ENCODE data around the gene DNM3. TPM values are rescaled to one million over a fixed set of nuclear protein-coding genes. Genes with fewer than 3 reads are reported as not detected.

The DNM3 gene
- total RNA-seq, 1 donor from 2014 or later: 2.7 TPM

DNA sequence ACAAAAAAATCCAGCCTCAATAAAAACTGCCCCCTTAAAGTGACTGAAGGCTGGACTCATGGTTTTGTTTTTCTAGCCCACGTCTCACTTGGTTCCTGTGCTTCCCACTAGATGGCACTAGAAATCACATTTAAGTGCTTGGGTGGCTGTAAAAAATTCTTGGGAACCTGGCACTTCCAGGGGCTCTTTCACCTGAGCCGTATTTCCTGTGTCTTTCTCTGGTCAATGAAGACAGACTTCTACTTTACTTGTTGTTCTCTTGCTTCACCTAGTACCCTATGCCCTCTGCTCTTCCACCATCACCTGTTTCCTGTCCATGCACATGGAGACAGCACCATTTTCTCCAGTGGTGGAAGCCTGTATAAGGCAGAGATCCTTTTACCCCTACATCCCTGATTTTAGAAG is 39.8 kb upstream of the DNM3 start:
- Histone ChIP-seq H3K4me3 (ENCODE audit: low read depth, low read length) (no peak overlapping the region), H3K27me3 (ENCODE audit: control insufficient read depth, insufficient read depth, low read length) (no peaks in the 10 kb centered on the region), H3K36me3 (ENCODE audit: control insufficient read depth, insufficient read depth, low read length) (no peaks in the 10 kb centered on the region)
- peak; percentile 14 for DNase-seq (ENCODE audit: low read depth)
- TF ChIP-seq, protein P1, sequence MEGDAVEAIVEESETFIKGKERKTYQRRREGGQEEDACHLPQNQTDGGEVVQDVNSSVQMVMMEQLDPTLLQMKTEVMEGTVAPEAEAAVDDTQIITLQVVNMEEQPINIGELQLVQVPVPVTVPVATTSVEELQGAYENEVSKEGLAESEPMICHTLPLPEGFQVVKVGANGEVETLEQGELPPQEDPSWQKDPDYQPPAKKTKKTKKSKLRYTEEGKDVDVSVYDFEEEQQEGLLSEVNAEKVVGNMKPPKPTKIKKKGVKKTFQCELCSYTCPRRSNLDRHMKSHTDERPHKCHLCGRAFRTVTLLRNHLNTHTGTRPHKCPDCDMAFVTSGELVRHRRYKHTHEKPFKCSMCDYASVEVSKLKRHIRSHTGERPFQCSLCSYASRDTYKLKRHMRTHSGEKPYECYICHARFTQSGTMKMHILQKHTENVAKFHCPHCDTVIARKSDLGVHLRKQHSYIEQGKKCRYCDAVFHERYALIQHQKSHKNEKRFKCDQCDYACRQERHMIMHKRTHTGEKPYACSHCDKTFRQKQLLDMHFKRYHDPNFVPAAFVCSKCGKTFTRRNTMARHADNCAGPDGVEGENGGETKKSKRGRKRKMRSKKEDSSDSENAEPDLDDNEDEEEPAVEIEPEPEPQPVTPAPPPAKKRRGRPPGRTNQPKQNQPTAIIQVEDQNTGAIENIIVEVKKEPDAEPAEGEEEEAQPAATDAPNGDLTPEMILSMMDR (IDR thresholded peaks at IDR 0.05; ENCODE audit: insufficient read depth, low read length, poor library complexity, severe bottlenecking): peak; percentile 76

GRCh38 chr1:171802207-171802606 is 39.1 kb upstream of the DNM3 start:
- Histone ChIP-seq H3K4me3 (ENCODE audit: low read depth, low read length) (no peak overlapping the region), H3K36me3 (ENCODE audit: control insufficient read depth, insufficient read depth, low read length) (no peaks in the 10 kb centered on the region), H3K27me3 (ENCODE audit: control insufficient read depth, insufficient read depth, low read length) (no peaks in the 10 kb centered on the region)
- DNase-seq (ENCODE audit: low read depth): no peak
- TF ChIP-seq, protein P1 (IDR thresholded peaks at IDR 0.05; ENCODE audit: insufficient read depth, low read length, poor library complexity, severe bottlenecking): no peak

- TF ChIP-seq, protein P1 (IDR thresholded peaks at IDR 0.05; ENCODE audit: insufficient read depth, low read length, poor library complexity, severe bottlenecking): no peak
- DNase-seq (ENCODE audit: low read depth): no peak
- Histone ChIP-seq H3K36me3 (ENCODE audit: control insufficient read depth, insufficient read depth, low read length) (no peaks in the 10 kb centered on the region), H3K4me3 (ENCODE audit: low read depth, low read length) (no peak overlapping the region), H3K27me3 (ENCODE audit: control insufficient read depth, insufficient read depth, low read length) (no peaks in the 10 kb centered on the region)
Observed at GRCh38 chr1:171803045-171803444, 38.3 kb upstream of the DNM3 start.

- Histone ChIP-seq H3K36me3 (ENCODE audit: control insufficient read depth, insufficient read depth, low read length) (no peaks in the 10 kb centered on the region), H3K27me3 (ENCODE audit: control insufficient read depth, insufficient read depth, low read length) (no peaks in the 10 kb centered on the region), H3K4me3 (ENCODE audit: low read depth, low read length) (no peak overlapping the region)
- TF ChIP-seq, protein P1 (IDR thresholded peaks at IDR 0.05; ENCODE audit: insufficient read depth, low read length, poor library complexity, severe bottlenecking): no peak
- DNase-seq (ENCODE audit: low read depth): no peak
Observed at GRCh38 chr1:171803461-171804022, 37.8 kb upstream of the DNM3 start.

- no peaks in the 10 kb centered on the region for H3K27me3 ChIP-seq (ENCODE audit: control insufficient read depth, insufficient read depth, low read length)
- TF ChIP-seq, protein P1 (IDR thresholded peaks at IDR 0.05; ENCODE audit: insufficient read depth, low read length, poor library complexity, severe bottlenecking): no peak
- no peaks in the 10 kb centered on the region for H3K36me3 ChIP-seq (ENCODE audit: control insufficient read depth, insufficient read depth, low read length)
- DNase-seq (ENCODE audit: low read depth): no peak
- H3K4me3 ChIP-seq (ENCODE audit: low read depth, low read length): no peak overlapping the region
Observed at GRCh38 chr1:171805395-171806115, 35.7 kb upstream of the DNM3 start.
